ENCODE results near the gene NANOS3.

NANOS3 gene

DNA sequence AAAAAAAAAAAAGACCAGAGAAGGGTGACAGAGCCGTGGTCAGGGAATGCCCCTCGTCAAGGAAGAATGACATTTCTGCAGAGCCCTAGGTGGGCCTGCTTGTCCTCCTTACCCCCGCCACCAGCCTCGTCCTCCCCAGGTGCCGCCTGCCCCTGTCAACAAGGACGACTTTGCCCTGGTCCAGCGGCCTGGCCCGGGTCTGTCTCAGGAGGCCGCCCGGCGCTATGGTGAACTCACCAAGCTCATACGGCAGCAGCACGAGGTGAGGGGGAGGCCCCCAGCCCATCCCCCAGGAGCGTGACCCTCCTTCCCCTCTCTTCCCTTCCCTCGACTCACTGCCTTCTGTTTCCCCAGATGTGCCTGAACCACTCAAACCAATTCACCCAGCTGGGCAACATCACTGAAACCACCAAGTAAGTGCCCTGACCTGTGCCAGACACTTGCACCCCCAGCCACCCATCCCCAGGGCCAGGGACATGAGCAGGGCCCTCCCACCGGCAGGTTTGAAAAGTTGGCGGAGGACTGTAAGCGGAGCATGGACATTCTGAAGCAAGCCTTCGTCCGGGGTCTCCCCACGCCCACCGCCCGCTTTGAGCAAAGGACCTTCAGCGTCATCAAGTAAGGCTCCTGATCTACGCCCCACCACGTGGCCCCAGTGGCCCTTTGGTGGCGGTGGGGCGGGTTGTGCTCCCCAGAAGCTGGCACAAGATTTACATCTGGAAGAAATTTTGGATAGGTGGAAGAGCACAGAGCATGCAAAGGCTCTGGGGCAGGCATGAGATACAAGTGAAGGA is 46.5 kb downstream of the NANOS3 start:
- DNase-seq = no peak

- DNase-seq = no peak
Observed at GRCh38 chr19:13926010-13926409, 49.1 kb downstream of the NANOS3 start.

GRCh38 chr19:13926715-13927114 is 49.8 kb downstream of the NANOS3 start:
- DNase-seq = no peak

- DNase-seq = no peak
Observed at GRCh38 chr19:13929340-13929739, 52.4 kb downstream of the NANOS3 start.

GRCh38 chr19:13929956-13930355 is 53.0 kb downstream of the NANOS3 start:
- DNase-seq = no peak
